Astrocyte (in vitro differentiated cells and primary cell): ENCODE data around the gene PPP1R26.

Source experiments
- EZH2 ChIP-seq: IDR thresholded peaks from 2 replicates; pipeline ENCODE4 v1.6.1; 2012; ENCODE audit warnings: mild to moderate bottlenecking, low read length, inconsistent platforms; ENCODE audit not compliant: insufficient read depth
- TF ChIP-seq, protein P1 (sequence below): IDR thresholded peaks from 2 replicates; pipeline ENCODE4 v1.5.1; 2011; ENCODE audit warnings: low read depth, mild to moderate bottlenecking, inconsistent platforms, low read length, moderate library complexity; ENCODE audit not compliant: insufficient read depth

DNA sequence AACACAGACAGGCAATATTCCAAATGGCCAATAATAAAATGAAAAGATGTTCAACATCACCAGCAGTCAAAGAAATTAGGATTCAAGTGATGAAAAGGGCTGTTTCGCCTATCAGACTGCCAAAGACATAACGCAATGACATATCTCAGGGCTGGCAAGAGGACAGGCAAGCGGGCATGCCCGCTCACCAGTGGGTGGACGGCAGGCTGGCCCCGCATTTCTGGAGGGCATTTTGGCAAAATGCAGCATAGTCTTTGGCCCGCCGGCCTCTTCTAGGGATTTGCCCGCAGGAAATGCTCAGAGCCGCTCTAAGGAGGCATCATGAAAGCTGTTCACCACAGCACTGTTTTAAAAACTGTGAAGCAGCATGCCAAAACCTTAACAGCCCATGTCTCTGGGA, 1.4 kb upstream of the PPP1R26 start:
- TF ChIP-seq EZH2, result no peak
- TF ChIP-seq, protein P1, sequence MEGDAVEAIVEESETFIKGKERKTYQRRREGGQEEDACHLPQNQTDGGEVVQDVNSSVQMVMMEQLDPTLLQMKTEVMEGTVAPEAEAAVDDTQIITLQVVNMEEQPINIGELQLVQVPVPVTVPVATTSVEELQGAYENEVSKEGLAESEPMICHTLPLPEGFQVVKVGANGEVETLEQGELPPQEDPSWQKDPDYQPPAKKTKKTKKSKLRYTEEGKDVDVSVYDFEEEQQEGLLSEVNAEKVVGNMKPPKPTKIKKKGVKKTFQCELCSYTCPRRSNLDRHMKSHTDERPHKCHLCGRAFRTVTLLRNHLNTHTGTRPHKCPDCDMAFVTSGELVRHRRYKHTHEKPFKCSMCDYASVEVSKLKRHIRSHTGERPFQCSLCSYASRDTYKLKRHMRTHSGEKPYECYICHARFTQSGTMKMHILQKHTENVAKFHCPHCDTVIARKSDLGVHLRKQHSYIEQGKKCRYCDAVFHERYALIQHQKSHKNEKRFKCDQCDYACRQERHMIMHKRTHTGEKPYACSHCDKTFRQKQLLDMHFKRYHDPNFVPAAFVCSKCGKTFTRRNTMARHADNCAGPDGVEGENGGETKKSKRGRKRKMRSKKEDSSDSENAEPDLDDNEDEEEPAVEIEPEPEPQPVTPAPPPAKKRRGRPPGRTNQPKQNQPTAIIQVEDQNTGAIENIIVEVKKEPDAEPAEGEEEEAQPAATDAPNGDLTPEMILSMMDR, result no peak
